HG02571 (cell line): ENCODE results near the gene UBE2J1.
A peak's percentile ranks its signal among the peaks of the same experiment; 100 is the strongest.

Experiments used
- ATAC-seq: cut with Tn5 transposase; IDR thresholded peaks from one replicate; pipeline ENCODE4 v1.9.1; 2021; ENCODE audit warnings: mild to moderate bottlenecking, moderate library complexity; ENCODE audit not compliant: unreplicated experiment

Gene UBE2J1

GRCh38 chr6:89368107-89368506, 15.6 kb upstream of the UBE2J1 start:
- ATAC-seq: no peak

- no peak for ATAC-seq
Observed at GRCh38 chr6:89364586-89364985, 12.1 kb upstream of the UBE2J1 start.

GRCh38 chr6:89361171-89361570, 8.6 kb upstream of the UBE2J1 start:
- ATAC-seq: no peak

- ATAC-seq: no peak
Observed at GRCh38 chr6:89360415-89360999, 8.0 kb upstream of the UBE2J1 start.

GRCh38 chr6:89359561-89359960, 7.0 kb upstream of the UBE2J1 start:
- ATAC-seq: no peak

- peak; percentile 50 for ATAC-seq
Observed at GRCh38 chr6:89357390-89357789, 4.9 kb upstream of the UBE2J1 start.

GRCh38 chr6:89356642-89357170, 4.2 kb upstream of the UBE2J1 start:
- ATAC-seq: no peak

- no peak for ATAC-seq
Observed at GRCh38 chr6:89355511-89356194, 3.1 kb upstream of the UBE2J1 start.

GRCh38 chr6:89353702-89354392, 1.3 kb upstream of the UBE2J1 start:
- ATAC-seq: no peak

- no peak for ATAC-seq
Observed at GRCh38 chr6:89353118-89353556, 615 bp upstream of the UBE2J1 start.

- no peak for ATAC-seq
Observed at GRCh38 chr6:89351671-89352277, 748 bp downstream of the UBE2J1 start.

GRCh38 chr6:89350281-89350966, 2.1 kb downstream of the UBE2J1 start:
- ATAC-seq: peak; percentile 22

- no peak for ATAC-seq
Observed at GRCh38 chr6:89348372-89348771, 4.2 kb downstream of the UBE2J1 start.

GRCh38 chr6:89347825-89348224, 4.7 kb downstream of the UBE2J1 start:
- no peak for ATAC-seq

GRCh38 chr6:89346433-89346832, 6.1 kb downstream of the UBE2J1 start:
- ATAC-seq: no peak

- no peak for ATAC-seq
Observed at GRCh38 chr6:89339565-89339964, 13.0 kb downstream of the UBE2J1 start.

- ATAC-seq: no peak
Observed at GRCh38 chr6:89335164-89335563, 17.4 kb downstream of the UBE2J1 start.

GRCh38 chr6:89330910-89331309, 21.6 kb downstream of the UBE2J1 start:
- no peak for ATAC-seq

GRCh38 chr6:89328976-89329375, 23.5 kb downstream of the UBE2J1 start:
- ATAC-seq: no peak

- ATAC-seq: no peak
Observed at GRCh38 chr6:89324304-89324703, 28.2 kb downstream of the UBE2J1 start.

- no peak for ATAC-seq
Observed at GRCh38 chr6:89323511-89323971, 29.0 kb downstream of the UBE2J1 start.
